SHP77 treated with DMSO at 0.1 percent for 48 hours (cell line): ENCODE data around the gene TPBGL.

Experiments
- DNase-seq: peaks from one replicate; lab custom pipeline; 2025; lab: John Stamatoyannopoulos, UW

Gene TPBGL

GRCh38 chr11:75240311-75241035, at the start of gene TPBGL:
TPBGL (plus strand) TSS chr11:75240774; CDS start chr11:75241050, 276 bp downstream.
- no peak for DNase-seq

GRCh38 chr11:75191330-75191717, 49.2 kb upstream of the TPBGL start:
- no peak for DNase-seq

- DNase-seq, result no peak
Measured at GRCh38 chr11:75193271-75193670, 47.3 kb upstream of the TPBGL start.

DNA sequence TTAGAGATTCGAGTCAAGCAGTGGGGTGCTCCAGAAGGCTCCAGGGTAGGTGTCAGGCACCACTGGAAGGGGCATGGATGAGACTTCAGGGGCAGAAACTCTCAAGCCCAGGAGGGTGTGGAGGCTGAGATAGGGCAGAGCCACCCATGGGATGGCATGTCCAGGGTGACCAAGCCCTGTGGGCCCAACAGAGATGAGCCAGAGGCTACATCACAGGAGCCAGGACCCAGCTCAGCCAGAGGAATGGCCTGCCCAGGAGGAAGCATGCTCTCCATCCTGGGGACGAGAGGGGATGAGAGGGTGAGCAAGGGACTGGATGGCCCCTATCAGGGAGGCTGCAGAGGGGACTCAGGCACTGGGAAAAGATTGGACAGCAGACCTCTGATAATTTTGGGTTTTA, 46.9 kb upstream of the TPBGL start:
- DNase-seq, result no peak

DNA sequence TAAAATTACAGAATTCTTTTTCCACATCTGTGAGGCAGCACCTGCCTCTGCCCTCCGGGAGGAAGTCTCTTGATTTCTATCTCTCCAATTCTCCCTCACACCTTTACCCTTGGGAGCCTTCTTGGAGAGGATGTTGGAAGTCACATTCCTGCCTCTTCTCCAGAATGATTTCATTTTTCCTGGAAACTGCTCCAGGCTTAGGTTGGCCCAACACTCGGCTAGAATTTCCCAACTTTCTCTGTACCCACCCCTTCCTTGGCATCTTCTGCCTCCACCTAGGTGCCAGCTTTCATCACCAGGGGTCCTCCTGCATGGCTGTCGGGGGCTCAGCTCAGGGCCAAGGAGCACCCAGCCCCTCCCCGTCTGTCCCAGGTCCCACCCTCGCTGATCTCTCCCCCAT, 46.4 kb upstream of the TPBGL start:
- no peak for DNase-seq

DNA sequence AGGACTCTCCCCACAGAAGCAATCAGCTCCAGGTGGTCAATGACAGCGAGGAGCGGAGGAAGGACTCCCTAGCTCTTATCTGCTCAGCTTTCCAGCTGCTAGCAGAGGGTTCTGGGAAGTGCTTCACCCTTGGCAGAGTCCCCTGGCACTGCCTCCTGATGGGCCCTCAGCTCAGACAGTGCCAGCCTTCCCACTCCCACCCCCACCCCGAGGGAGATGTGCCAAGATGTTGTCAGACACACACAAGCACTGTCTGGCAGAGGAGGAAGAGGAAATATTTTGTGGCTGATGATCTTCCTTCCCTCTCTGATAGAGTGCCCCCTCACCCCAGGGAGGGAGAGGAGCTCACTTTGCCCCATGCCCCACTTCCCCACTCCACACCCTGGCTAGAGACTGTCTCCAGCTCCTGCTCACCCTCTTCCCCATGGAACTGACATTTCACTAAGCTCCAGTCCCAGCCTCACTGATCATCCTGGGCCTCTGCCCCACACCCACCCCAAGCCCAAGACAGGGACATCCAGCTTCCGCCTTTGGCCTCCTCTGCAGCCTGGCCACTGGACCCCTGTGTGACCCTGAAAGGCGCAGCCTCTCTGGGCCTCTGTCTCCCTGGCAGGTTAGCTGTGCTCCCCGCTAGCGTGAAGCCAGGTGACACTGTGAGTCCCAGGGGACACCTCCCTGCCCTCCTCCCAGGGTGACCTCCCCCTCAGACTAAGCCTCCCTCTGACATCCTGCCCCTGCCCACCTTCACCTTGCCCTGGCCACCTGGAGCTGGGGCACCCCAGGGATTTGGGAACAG, 45.2 kb upstream of the TPBGL start:
- no peak for DNase-seq

- no peak for DNase-seq
Measured at GRCh38 chr11:75196426-75196825, 44.1 kb upstream of the TPBGL start.

- no peak for DNase-seq
Measured at GRCh38 chr11:75197512-75198277, 42.9 kb upstream of the TPBGL start.

DNA sequence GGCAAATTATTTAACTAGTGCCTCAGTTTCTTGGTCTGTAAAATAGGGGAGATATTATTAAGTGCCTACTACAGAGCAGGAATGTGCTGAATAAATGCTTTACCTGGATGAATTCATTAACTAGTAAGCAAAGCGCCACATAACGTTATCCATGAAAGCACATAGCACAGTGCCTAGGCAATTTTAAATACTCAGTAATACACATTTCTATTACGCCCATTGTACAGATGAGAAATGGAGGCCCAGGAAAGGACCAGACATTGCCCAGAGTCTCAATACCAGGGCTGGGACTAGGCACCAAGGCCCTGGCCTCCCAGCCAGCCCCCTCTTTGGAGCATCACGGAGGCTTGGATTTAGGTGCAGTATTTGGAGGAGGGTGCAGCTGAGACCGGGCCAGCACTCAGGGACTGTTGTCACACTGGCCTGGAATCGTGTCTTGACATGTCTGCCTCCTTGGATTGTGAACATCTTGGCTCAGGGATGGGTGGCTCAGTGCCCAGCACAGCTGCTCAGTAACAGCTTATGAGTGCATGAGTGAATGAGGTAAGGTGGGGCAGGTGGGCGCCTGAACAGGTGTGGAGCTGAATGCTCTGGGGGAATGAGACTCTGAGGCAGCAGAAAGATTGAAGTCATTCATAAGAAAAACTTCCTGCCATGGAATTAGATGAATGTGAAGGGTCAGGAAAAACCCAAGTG, 42.1 kb upstream of the TPBGL start:
- DNase-seq, result no peak

GRCh38 chr11:75199412-75199955, 41.1 kb upstream of the TPBGL start:
- peak; percentile 77 for DNase-seq

DNA sequence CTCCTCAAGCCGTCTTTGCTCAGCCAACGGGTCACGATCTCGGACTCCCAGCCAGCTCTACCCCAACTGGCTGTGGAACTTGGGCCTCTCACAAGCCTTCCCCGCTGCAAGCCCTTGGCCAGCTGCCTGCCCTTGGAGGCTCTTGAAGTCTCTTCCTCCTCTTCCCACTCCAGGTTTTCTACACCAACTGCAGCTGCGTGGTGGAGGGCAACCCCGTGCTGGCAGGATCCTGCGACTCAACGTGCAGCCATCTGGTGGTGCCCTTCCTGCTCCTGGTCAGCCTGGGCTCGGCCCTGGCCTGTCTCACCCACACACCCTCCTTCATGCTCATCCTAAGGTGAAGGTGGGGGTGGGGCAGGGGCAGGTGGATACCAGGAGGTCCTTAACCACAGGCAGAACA, 40.5 kb upstream of the TPBGL start:
- no peak for DNase-seq

DNA sequence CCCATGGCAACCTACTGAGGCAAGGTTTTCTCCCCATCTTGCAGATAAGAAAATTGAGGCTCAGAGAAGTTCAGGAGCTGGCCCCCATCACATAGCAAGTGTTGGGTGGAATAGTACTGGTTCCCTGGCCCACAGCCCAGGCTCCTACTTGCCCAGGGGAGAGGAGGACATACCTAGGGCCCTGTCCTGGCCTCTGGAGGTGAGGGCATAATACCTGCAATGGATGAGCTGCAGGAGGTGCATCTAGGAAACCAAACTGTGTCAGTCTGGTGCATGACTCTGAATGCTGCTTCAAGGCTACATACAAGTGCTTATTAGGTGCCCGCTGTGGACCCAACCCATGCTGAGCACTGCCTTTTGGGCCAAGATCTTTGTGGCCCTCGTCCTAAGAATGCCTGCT, 40.0 kb upstream of the TPBGL start:
- DNase-seq, result no peak

DNA sequence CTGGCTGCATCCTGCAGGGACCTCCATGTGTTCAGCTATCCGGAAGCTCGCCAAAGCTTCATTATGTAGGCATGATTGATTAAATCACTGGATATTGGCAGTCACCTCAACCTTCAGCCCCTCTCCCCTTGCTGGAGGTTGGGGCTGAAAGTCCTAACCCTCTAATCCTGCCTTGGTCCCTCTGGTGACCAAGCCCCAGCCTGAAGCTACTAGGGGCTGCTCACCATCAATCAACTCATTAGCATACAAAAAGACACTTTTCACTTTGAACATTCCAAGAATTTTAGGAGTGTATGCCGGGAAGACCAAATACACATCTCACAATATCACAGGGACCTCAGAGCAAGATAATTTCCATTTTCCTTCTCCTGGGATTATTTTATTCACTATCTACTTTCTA, 38.8 kb upstream of the TPBGL start:
- DNase-seq, result no peak

GRCh38 chr11:75202195-75202594, 38.4 kb upstream of the TPBGL start:
- no peak for DNase-seq

DNA sequence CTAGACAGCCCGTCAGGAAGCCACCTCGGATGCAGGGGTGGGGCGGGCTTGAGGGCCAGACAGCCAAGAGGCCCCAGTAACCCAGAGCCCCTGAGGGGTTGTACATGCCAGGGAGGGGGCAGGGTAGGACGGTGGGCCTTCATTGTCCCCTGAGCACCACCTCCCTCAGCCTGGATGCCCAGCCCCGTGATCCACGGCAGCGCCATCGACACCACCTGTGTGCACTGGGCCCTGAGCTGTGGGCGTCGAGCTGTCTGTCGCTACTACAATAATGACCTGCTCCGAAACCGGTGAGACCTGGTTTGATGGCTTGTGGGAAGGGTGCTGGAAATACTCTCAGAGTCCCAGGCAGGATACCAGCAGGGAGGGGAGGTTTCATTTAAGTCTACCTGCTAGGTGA, 37.4 kb upstream of the TPBGL start:
- no peak for DNase-seq

- no peak for DNase-seq
Measured at GRCh38 chr11:75203641-75204011, 36.9 kb upstream of the TPBGL start.

- DNase-seq, result no peak
Measured at GRCh38 chr11:75204012-75204674, 36.4 kb upstream of the TPBGL start.

GRCh38 chr11:75204685-75205563, 35.6 kb upstream of the TPBGL start:
- peak; percentile 38 for DNase-seq

DNA sequence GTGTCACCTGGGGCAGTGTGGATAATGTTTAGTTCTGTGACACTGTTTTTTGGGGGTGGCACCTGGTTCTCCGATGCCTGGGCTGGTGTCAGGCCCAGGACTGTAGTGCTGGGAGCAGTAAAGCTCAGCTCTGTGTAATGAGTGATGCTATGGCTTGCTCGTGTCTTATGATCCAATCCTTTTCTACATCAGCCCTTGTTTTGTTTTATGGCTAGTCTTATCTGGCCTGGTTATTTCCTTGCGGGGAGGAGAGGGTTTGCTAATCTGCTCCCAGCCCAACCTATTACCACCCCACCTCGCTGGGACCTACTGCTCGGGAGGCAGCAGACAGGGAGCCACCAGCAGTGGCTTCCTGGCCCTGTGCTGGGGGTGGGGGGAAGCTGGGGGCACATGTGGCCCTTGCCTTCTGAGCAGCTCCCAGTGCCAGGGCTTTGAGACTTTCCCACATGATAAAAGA, 35.0 kb upstream of the TPBGL start:
- no peak for DNase-seq

- DNase-seq, result no peak
Measured at GRCh38 chr11:75208446-75208845, 32.1 kb upstream of the TPBGL start.
